IgD-negative memory B cell (primary cell): ENCODE measurements around the gene VAV2. TPM values are rescaled to one million over a fixed set of nuclear protein-coding genes. Genes with fewer than 3 reads are reported as not detected.

Experiments used
- H3K27ac Mint-ChIP-seq, 3 donors: one replicate each; pipeline ENCODE4 v1.8.0; 2020 to 2022; ENCODE audit warnings: mild to moderate bottlenecking in 3 of 3, mixed read lengths in 3 of 3, moderate library complexity in 1 of 3
- H3K27me3 Mint-ChIP-seq: one replicate; pipeline ENCODE4 v1.8.0; 2021; ENCODE audit warnings: mixed read lengths
- H3K36me3 Mint-ChIP-seq: one replicate; pipeline ENCODE4 v1.8.0; 2020; ENCODE audit warnings: mild to moderate bottlenecking, mixed read lengths
- H3K4me1 Mint-ChIP-seq, 3 donors: one replicate each; pipeline ENCODE4 v1.8.0; 2020 to 2022; ENCODE audit warnings: mixed read lengths in 3 of 3, mild to moderate bottlenecking in 1 of 3
- H3K4me3 Mint-ChIP-seq, 4 donors: one replicate each; pipeline ENCODE4 v1.8.0; 2020 to 2022; ENCODE audit warnings: mild to moderate bottlenecking in 4 of 4, mixed read lengths in 4 of 4, moderate library complexity in 3 of 4
- H3K9me3 Mint-ChIP-seq, 3 donors: one replicate each; pipeline ENCODE4 v1.8.0; 2020 to 2021; ENCODE audit warnings: mixed read lengths in 3 of 3, mild to moderate bottlenecking in 1 of 3
- polyA plus RNA-seq: library from polyadenylated mRNA; unstranded; fragments of 300-500 nt; fragmentation: Illumina TruSeq; gene quantifications from one replicate; pipeline ENCODE4 v1.2.3, GENCODE V29; 2021

VAV2 gene
- polyA plus RNA-seq, 1 donor from 2014 or later: 28.7 TPM

DNA sequence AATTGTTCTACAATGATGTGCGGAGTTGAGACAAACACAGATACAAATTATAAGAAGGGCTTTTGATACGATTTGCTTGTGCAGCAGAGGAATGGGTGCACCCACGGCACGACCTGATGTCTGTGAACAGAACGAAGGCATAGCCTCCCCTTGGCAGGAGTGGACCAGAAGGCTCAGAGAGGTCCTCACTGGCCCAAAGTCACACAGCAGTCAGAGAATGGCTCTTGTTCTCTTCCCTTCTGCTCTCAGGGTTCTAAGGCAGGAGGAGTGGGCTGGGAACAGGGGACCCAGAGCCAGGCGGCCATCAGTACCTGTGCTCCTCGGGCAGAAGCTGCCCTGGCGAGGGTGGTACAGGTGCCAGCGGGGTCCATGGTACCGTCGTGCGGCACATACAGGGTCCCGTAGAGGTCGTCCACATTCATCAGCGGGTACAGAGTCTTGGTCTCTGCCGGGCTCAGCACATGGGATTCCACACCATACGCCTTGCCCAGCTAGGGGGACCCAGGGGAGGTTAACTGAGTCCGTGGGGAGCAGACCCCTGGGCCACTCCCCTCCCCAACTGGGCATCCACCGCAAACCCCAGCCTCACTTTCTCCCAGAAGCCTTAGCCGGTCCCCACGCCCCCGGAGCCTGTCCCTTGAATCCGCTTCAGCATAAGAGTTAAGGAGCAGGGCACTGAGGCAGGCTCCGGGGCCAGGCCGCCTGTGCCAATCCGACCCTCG, 261.0 kb downstream of the VAV2 start:
- no peaks in the 10 kb centered on the region for H3K9me3 Mint-ChIP-seq
- H3K4me3 Mint-ChIP-seq: no peak overlapping the region
- peaks cover 12 to 15% (median 13%) of the 10 kb centered on the region in 3 donors for H3K4me1 Mint-ChIP-seq
- peaks cover 9% of the 10 kb centered on the region for H3K27me3 Mint-ChIP-seq
- no peak overlapping the region for H3K27ac Mint-ChIP-seq
- no peaks in the 10 kb centered on the region for H3K36me3 Mint-ChIP-seq

DNA sequence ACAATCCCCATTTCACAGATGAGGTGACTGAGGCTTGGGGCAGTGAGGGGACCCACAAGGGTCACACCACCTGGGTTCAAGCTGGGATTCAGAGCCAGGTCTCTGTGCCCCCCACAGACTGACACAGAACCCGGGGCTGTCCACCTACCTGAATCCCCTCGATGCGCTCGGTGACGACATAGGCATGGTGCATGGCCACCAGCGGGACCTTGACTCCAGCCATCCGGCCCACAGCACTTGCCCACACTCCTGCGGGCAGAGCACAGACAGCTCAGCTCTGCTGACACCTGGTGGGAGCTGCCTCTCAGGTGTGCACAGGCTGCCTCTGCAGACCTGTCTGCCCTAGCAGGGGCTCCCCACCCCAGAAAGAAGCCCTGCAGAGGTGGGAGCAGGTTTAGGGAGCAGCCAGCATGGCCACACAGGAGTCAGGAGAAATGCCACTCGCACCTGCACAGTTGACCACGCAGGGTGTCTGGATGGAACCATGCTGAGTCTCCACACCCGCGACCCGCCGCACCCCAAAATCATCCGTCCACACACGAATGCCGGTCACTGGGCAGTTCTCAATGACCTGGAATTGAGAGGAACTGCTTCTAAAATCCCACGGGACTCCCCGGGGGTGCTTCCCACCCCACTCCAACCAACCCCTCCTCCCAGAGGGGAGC, 262.4 kb downstream of the VAV2 start:
- Mint-ChIP-seq H3K9me3 (no peaks in the 10 kb centered on the region), H3K27me3 (peaks cover 20% of the 10 kb centered on the region), H3K4me3 (no peak overlapping the region), H3K27ac (peak overlapping the region in 1 of 3 donors; percentile 71), H3K36me3 (no peaks in the 10 kb centered on the region), H3K4me1 (peaks cover 0 to 8% (median 7%) of the 10 kb centered on the region in 3 donors)

DNA sequence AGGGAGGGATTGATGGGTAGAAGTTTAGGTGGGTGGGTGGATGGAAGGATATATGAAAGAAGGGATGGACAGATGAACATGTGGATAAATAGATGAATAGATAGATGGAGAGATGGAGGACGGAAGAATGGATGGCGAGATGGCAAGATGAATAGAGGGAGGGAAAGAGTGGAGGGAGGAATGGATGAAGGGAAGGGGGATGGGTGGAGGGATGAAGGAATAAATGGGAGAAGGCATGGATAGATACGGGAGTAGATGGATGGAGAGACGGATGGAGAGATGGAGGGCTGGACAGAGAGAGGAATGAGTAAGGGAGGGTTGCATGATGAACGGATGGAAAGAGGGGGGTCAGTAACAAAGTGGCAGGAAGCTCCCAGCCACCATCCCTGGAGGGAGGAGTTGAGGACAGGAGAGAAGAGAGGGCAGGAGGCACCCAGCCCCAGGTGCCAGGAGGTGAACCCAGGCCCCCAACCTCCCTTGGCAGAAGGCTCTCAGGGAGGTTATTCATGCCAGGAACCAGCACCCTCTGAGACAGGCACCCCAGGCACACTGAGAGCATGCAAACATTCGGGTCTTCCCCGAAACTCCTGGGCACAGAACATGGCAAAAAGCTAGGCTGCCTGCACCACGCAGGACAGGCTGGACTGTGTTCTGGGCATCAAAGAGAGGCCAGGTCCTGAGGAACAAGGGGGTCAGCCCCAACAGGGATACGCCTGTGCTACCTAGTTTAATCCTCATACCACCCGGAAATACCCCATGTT, 263.1 kb downstream of the VAV2 start:
- Mint-ChIP-seq H3K27ac (no peak overlapping the region), H3K27me3 (peaks cover 27% of the 10 kb centered on the region), H3K4me1 (peaks cover 0 to 7% (median 4%) of the 10 kb centered on the region in 3 donors), H3K9me3 (no peaks in the 10 kb centered on the region), H3K4me3 (no peak overlapping the region), H3K36me3 (no peaks in the 10 kb centered on the region)

DNA sequence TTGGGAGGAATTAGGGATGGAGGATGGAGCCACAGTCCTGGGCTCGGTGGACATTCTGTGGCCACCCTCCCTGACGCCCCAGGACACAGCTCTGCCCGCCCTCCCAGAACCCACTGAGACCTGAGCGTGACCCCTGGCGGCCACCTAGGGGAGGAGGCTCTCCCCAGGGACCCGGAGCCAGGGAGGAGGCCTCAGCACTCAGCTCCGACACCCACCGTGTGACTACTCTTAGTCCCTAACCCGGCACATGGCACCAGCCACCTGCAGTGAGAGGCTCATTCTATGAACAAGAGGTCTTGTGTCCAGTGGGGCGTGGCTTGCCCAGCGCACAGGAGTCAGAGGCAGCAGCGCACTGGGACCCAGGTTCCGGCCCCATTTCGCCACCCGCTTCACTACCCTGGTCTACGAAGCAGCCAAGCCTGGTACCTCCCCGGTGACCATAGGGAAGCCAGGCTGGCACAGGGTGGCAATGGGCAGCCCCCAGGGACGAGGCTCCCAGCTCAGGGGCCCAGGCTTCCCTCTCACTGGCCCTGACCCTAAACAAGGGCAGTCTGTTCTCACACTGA, 264.2 kb downstream of the VAV2 start:
- peaks cover 0 to 7% (median 4%) of the 10 kb centered on the region in 3 donors for H3K4me1 Mint-ChIP-seq
- H3K36me3 Mint-ChIP-seq: no peaks in the 10 kb centered on the region
- H3K27me3 Mint-ChIP-seq: peaks cover 28% of the 10 kb centered on the region
- H3K9me3 Mint-ChIP-seq: peaks cover 0 to 3% (median 0%) of the 10 kb centered on the region in 3 donors
- no peak overlapping the region for H3K4me3 Mint-ChIP-seq
- no peak overlapping the region for H3K27ac Mint-ChIP-seq

DNA sequence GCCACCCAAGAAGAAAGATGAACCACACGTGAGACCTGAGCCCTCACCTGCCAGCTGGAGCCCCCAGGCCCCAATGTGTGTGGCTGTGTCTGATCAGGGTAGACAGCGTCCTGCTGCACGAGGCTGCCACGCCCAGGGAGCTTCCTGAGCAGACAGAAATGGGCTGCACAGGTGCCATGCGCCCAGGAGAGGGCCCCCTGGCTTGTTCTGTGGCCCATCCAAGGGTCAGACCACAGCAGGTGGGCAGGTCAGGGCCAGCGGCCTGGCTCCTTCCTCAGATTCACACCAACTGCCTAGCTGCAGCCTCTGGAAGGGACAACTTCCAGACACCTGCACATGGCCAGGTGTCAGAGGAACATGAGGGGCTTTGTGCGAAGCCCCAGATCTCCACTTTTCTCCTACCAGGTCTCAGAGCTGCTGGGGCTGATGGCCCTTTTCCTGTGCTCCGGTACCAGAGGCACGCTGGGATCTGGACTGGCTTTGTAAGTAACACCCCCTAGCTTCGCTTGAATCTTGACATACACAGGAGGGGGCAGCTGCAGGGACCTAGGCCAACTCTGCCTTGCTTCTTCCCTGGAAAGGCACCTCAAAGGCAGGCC, 264.7 kb downstream of the VAV2 start:
- Mint-ChIP-seq H3K9me3 (peaks cover 0 to 3% (median 0%) of the 10 kb centered on the region in 3 donors), H3K27ac (peak overlapping the region in 1 of 3 donors; percentile 59), H3K36me3 (no peaks in the 10 kb centered on the region), H3K27me3 (peaks cover 28% of the 10 kb centered on the region), H3K4me3 (no peak overlapping the region), H3K4me1 (peaks cover 0 to 7% (median 4%) of the 10 kb centered on the region in 3 donors)

DNA sequence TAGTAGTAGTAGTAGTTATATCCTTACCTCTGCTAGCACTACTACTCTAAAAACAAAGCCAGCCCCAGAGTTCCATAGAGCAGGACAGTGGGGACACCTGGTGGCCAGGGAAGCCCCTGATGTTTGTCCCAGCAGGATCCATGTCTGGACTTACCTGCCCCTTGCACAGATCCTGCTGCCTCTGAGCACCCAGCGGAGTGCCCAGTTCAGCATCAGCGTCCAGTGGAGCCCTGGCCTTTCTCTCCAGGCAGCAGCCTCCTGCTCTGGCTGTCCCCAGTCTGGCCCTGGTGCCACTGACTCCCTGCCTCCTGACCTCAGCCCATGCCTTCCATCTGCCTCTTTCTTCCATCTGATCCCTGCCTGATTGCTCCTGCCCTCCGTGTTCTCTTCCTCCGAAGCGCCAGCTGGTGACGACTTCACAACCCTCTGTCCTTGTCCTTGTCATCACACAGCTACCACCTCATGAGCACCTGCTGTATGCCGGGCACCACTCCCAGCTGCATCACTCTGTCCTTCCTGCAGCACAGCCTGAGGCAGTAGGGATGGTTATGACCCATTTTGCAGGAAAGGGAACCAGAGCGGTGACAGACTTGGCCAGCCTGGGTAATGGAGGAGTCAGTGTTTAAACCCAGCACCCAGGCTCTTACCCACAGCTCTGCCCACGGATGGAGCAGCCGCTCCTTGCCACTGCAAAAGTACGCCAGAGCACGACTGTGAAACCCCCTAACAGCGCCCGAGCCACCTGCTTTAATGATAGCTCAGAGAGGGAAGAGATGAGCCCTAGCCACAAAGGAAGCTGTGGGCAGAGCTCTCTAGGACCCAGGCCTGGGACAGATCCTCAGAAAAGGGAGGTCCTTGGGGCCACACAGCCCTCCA, 265.5 kb downstream of the VAV2 start:
- Mint-ChIP-seq H3K4me1 (peaks cover 0 to 7% (median 4%) of the 10 kb centered on the region in 3 donors), H3K4me3 (no peak overlapping the region), H3K27me3 (peaks cover 28% of the 10 kb centered on the region), H3K36me3 (no peaks in the 10 kb centered on the region), H3K27ac (peak overlapping the region in 1 of 3 donors; percentile 59), H3K9me3 (peaks cover 0 to 3% (median 0%) of the 10 kb centered on the region in 3 donors)

DNA sequence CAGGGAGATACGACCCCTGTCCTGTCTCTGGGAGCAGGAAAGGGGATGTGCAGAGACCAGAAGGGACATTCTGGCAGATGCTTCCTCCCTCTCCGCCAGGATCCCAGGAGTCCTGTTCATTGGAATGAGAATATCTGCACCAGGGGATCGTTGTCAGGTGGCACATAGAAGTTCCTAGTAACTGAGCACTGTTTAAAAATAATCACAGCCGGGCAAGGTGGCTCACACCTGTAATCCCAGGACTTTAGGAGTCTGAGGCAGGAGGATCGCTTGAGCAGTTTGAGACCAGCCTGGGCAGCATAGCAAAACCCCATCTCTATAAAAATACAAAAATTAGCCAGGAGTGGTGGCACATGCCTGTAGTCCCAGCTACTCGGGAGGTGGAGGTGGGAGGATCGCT, 266.2 kb downstream of the VAV2 start:
- peaks cover 0 to 8% (median 0%) of the 10 kb centered on the region in 3 donors for H3K9me3 Mint-ChIP-seq
- peak overlapping the region in 1 of 4 donors; percentile 22 for H3K4me3 Mint-ChIP-seq
- peaks cover 0 to 7% (median 4%) of the 10 kb centered on the region in 3 donors for H3K4me1 Mint-ChIP-seq
- no peak overlapping the region for H3K27ac Mint-ChIP-seq
- H3K36me3 Mint-ChIP-seq: no peaks in the 10 kb centered on the region
- H3K27me3 Mint-ChIP-seq: peaks cover 30% of the 10 kb centered on the region

DNA sequence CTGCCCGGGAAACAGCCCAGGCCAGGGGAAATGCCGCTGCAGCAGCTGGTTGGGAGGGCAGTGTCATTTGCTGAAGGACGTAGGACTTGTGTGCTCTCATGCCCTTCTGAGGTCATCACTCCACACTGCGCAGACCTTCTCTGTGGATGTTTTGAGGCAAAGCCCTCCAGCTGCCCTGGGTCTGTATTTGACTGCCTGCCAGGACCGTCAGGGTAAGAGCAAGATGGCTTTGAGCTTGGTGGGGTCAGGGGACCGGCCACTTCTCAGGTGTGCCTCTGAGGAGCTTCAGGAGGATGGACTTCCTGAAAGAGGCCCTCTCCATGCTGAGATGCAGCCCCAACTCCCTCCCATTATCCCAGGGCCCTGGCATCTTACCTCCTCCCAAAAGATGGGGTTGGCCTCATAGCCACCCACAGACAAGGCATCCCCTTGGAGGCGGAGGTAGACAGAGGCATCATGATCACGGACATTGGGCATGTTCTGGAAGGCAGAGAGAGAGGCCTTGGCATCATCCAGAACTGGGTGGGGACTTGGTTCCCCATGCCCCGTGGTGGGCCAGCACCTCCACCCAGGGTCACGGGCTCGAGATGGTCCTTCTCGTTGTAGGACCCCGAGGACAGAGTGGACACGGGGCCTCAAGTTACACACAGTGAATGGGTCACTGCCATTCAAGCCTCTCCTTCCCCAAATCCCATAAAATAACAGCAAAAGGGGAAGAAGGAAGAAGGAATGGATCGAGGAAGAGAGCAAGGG, 273.4 kb downstream of the VAV2 start:
- H3K27me3 Mint-ChIP-seq: peaks cover 20% of the 10 kb centered on the region
- H3K27ac Mint-ChIP-seq: no peak overlapping the region
- H3K36me3 Mint-ChIP-seq: peaks cover 2% of the 10 kb centered on the region
- H3K4me3 Mint-ChIP-seq: peak overlapping the region in 1 of 4 donors; percentile 17
- H3K9me3 Mint-ChIP-seq: peaks cover 0 to 11% (median 0%) of the 10 kb centered on the region in 3 donors
- H3K4me1 Mint-ChIP-seq: no peaks in the 10 kb centered on the region

DNA sequence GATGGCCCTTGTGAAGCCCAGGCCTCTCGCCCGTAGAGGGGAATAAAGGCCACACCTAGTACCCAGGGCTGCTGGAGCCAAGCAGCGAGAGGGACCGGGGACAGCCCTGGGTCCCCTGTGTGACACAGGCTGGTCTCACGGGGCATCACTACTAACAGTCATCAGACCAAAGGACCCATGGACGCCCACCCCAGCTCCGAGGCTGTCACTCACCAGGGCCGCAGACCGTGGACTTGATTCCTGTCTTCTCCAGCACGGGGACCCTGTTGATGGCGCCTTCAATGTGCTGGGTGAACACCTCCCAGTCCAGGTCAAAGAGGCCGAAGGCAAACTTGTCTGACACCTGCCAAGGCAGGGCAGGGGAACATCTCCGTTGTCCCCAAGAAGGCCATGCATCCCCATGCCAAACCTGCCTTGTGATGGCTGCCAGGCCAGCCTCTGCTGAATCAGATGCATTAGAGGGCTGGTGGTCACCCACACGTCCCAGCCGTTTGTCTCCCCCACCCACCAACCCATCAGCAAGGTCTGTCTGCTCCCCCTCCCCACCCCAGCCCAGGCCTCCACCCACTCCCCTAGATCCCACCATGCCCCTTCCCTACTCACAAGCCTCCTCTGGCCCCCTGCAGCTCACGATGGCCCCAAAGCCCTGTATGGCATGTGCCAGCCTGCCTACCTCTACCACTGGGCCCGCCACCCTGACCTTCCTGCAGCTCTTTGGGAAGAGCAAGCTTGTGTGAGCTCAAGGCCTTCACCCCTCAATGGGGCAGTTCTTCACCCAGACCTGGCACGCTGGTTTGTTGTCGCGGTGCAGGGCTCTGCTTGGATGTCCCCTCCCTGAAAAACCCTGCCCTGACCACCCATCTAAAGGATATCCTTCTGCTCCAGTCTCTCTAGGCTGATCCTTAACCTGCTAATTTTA, 274.8 kb downstream of the VAV2 start:
- Mint-ChIP-seq H3K36me3 (peaks cover 2% of the 10 kb centered on the region), H3K27me3 (peaks cover 22% of the 10 kb centered on the region)

DNA sequence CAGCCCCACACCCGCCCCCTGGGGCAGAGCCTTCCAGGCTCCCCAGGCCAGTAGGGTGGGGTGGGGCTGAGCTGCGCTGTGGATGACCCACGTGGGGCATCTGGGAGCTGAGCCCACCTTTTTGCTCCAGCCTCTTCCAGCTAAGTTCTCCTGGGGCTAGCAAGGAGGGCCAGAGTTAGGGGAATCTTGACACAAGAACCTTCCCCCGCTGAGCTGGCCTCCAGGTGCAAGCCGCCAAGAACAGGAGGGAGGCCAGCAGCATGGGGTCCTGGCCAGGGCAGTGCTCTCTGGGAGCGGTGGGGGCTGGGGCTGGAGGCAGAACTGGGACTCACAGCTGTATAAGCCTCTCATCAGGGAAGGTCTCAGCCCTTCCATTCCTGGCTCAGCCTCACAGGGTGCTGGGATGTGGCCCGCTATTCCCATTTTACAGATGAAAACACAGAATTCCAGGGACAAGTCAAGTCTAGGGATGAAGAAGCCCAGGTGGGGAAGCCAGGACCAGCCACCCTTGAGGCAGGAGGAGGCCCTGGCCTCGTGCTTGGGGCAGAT, 275.5 kb downstream of the VAV2 start:
- H3K4me1 Mint-ChIP-seq: no peaks in the 10 kb centered on the region
- no peak overlapping the region for H3K27ac Mint-ChIP-seq
- H3K9me3 Mint-ChIP-seq: peaks cover 0 to 8% (median 0%) of the 10 kb centered on the region in 3 donors
- H3K4me3 Mint-ChIP-seq: no peak overlapping the region
- H3K36me3 Mint-ChIP-seq: peaks cover 2% of the 10 kb centered on the region
- peaks cover 22% of the 10 kb centered on the region for H3K27me3 Mint-ChIP-seq

More for the DNA sequence above, 274.8 kb downstream of the VAV2 start:
- H3K4me3 Mint-ChIP-seq: no peak overlapping the region
- no peaks in the 10 kb centered on the region for H3K4me1 Mint-ChIP-seq
- peaks cover 0 to 8% (median 0%) of the 10 kb centered on the region in 3 donors for H3K9me3 Mint-ChIP-seq
- no peak overlapping the region for H3K27ac Mint-ChIP-seq

DNA sequence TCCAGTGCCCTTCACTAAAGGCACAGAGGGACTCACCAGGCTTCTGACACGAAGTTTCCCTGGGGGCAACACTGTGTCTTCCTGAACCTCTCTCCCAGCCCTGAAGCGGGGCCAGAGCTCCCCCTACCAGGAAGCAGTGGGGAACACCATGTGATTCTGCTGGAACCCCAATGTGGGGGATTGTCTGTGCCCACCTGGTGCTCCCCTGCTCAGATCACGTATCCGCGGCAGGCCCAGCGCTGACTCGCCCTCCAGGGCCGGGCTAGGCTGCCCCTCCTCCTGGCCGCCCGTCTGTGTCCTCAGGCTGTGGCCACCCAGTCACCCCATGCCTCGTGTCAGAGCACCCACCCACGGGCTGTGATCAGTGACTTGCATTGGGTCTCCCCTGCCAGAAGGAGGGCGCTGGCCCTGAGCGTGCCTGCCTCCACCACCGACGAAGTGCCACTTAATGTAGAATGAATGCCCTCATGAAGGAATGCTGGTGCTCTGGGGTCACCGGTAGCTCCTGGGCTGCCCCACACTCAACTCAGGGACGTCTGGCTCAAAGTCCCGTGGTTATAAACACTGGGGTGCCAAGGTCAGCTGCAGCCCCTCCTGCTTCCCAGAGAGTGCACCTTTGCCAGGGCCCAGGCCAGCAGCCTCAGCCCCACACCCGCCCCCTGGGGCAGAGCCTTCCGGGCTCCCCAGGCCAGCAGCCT, 276.1 kb downstream of the VAV2 start:
- H3K27me3 Mint-ChIP-seq: peaks cover 22% of the 10 kb centered on the region
- H3K4me3 Mint-ChIP-seq: no peak overlapping the region
- no peaks in the 10 kb centered on the region for H3K4me1 Mint-ChIP-seq
- no peak overlapping the region for H3K27ac Mint-ChIP-seq
- peaks cover 2% of the 10 kb centered on the region for H3K36me3 Mint-ChIP-seq
- peaks cover 0 to 4% (median 0%) of the 10 kb centered on the region in 3 donors for H3K9me3 Mint-ChIP-seq
